HEK293 (cell line): ENCODE results near the gene PRCC.

ENCODE experiments used
- CTCF ChIA-PET: fragments of 350-600 bp; formaldehyde crosslinking; extraction: SDS; loops from one replicate; lab custom pipeline; 2021; ENCODE audit warnings: antibody characterized with exemption; lab: Yijun Ruan, JAX
- POLR2A ChIA-PET: fragments of 300-600 bp; formaldehyde crosslinking; extraction: SDS; loops from one replicate; lab custom pipeline; 2020; ENCODE audit warnings: antibody characterized with exemption, inconsistent platforms; lab: Yijun Ruan, JAX
- H3K27ac ChIP-seq: fragments of 200-500 bp; sonication (Bioruptor generic); 2 replicates; pipeline ENCODE4 v1.5.1; 2014; ENCODE audit warnings: low read depth, low read length, control low read depth, inconsistent platforms; ENCODE audit errors: extremely low read depth
- H3K36me3 ChIP-seq, 2 experiments: fragments of 200-500 bp in 1 of 2; sonication (Bioruptor generic) in 1 of 2; 1 replicate in 1 of 2; 2 replicates in 1 of 2; pipeline ENCODE4 v1.5.1; 2014 to 2017; ENCODE audit warnings: inconsistent platforms in 2 of 2, low read length in 2 of 2; ENCODE audit not compliant: control insufficient read depth in 2 of 2, insufficient read depth in 1 of 2
- H3K4me1 ChIP-seq: fragments of 200-500 bp; sonication (Bioruptor generic); 2 replicates; pipeline ENCODE4 v1.5.1; 2014; ENCODE audit warnings: mild to moderate bottlenecking, low read length, inconsistent platforms; ENCODE audit not compliant: control insufficient read depth, insufficient read depth
- H3K4me3 ChIP-seq: 2 replicates; pipeline ENCODE4 v1.5.1; 2011; ENCODE audit warnings: low read depth, mild to moderate bottlenecking, control low read depth, low read length, moderate library complexity
- H3K9me3 ChIP-seq: fragments of 200-500 bp; sonication (Bioruptor generic); 2 replicates; pipeline ENCODE4 v1.5.1; 2014; ENCODE audit warnings: low read depth, low read length, inconsistent platforms; ENCODE audit not compliant: control insufficient read depth, insufficient read depth
- BCL6B ChIP-seq: fragments of 450-650 bp; formaldehyde crosslinking; IDR thresholded peaks from 2 replicates; pipeline ENCODE4 v1.5.1; 2017; ENCODE audit warnings: missing biosample characterization, missing genetic modification characterization
- EGR2 ChIP-seq: fragments of 450-650 bp; formaldehyde crosslinking; IDR thresholded peaks from 2 replicates; pipeline ENCODE4 v1.5.1; 2016; ENCODE audit warnings: low read depth, missing biosample characterization, missing genetic modification characterization
- GLIS1 ChIP-seq: fragments of 450-650 bp; formaldehyde crosslinking; IDR thresholded peaks from 2 replicates; pipeline ENCODE4 v1.5.1; 2016; ENCODE audit warnings: missing biosample characterization, missing genetic modification characterization
- OSR2 ChIP-seq: fragments of 450-650 bp; formaldehyde crosslinking; IDR thresholded peaks from 2 replicates; pipeline ENCODE4 v1.5.1; 2016; ENCODE audit warnings: missing biosample characterization, missing genetic modification characterization
- PBX3 ChIP-seq: sonication (generic); formaldehyde crosslinking; IDR thresholded peaks from 2 replicates; pipeline ENCODE4 v1.8.1; 2022; ENCODE audit warnings: mild to moderate bottlenecking, moderate library complexity, missing genetic modification reagents
- PRDM2 ChIP-seq: fragments of 450-650 bp; formaldehyde crosslinking; IDR thresholded peaks from 2 replicates; pipeline ENCODE4 v1.5.1; 2016; ENCODE audit warnings: missing biosample characterization, missing genetic modification characterization, borderline replicate concordance
- ZBTB48 ChIP-seq: fragments of 450-650 bp; formaldehyde crosslinking; IDR thresholded peaks from 2 replicates; pipeline ENCODE4 v1.5.1; 2016; ENCODE audit warnings: missing biosample characterization, missing genetic modification characterization
- ZBTB49 ChIP-seq: fragments of 450-650 bp; formaldehyde crosslinking; IDR thresholded peaks from 2 replicates; pipeline ENCODE4 v1.5.1; 2016; ENCODE audit warnings: missing biosample characterization, missing genetic modification characterization, low read depth
- ZBTB8A ChIP-seq: fragments of 450-650 bp; formaldehyde crosslinking; IDR thresholded peaks from 2 replicates; pipeline ENCODE4 v1.5.1; 2016; ENCODE audit warnings: missing biosample characterization, missing genetic modification characterization
- ZFHX2 ChIP-seq: fragments of 450-650 bp; formaldehyde crosslinking; conservative IDR thresholded peaks from 2 replicates; pipeline ENCODE4 v1.5.1; 2016; ENCODE audit warnings: missing biosample characterization, missing genetic modification characterization
- ZNF184 ChIP-seq: fragments of 450-650 bp; IDR thresholded peaks from 2 replicates; pipeline ENCODE4 v1.5.1; 2018; ENCODE audit warnings: missing biosample characterization, mild to moderate bottlenecking, missing genetic modification characterization
- ZNF202 ChIP-seq: fragments of 450-650 bp; formaldehyde crosslinking; IDR thresholded peaks from 2 replicates; pipeline ENCODE4 v1.5.1; 2016; ENCODE audit warnings: missing biosample characterization, missing genetic modification characterization, borderline replicate concordance
- ZNF221 ChIP-seq: fragments of 450-650 bp; formaldehyde crosslinking; IDR thresholded peaks from 2 replicates; pipeline ENCODE4 v1.5.1; 2017; ENCODE audit warnings: missing biosample characterization, missing genetic modification characterization, borderline replicate concordance
- ZNF335 ChIP-seq: fragments of 450-650 bp; formaldehyde crosslinking; conservative IDR thresholded peaks from 2 replicates; pipeline ENCODE4 v1.5.1; 2016; ENCODE audit warnings: missing biosample characterization, missing genetic modification characterization
- ZNF416 ChIP-seq: fragments of 450-650 bp; formaldehyde crosslinking; IDR thresholded peaks from 2 replicates; pipeline ENCODE4 v1.5.1; 2016; ENCODE audit warnings: missing biosample characterization, missing genetic modification characterization
- ZNF791 ChIP-seq: fragments of 450-650 bp; formaldehyde crosslinking; IDR thresholded peaks from 2 replicates; pipeline ENCODE4 v1.5.1; 2016; ENCODE audit warnings: missing biosample characterization, missing genetic modification characterization

The PRCC gene

GRCh38 chr1:156741481-156741983 is 25.8 kb upstream of the PRCC start (continued):
- no peak for TF ChIP-seq PRDM2 (tag by site-specific recombination)
- peak; percentile 60; the same call in 1 of the 2 replicates for TF ChIP-seq OSR2 (tag by site-specific recombination)
- TF ChIP-seq ZNF221 (tag by site-specific recombination), result no peak
- TF ChIP-seq PBX3 (CRISPR knock-in tag), result no peak
- peak; percentile 76 for TF ChIP-seq EGR2

- no peak for TF ChIP-seq ZNF416
- no peak for TF ChIP-seq ZNF202
- no peak for TF ChIP-seq BCL6B (tag by site-specific recombination)
- TF ChIP-seq EGR2, result 0 out of 2 replicates have a peak, but pooled peaks have one; percentile 5
- TF ChIP-seq GLIS1, result no peak
- no peak for TF ChIP-seq ZNF335
- TF ChIP-seq ZNF184, result no peak
- no peak for TF ChIP-seq ZBTB49 (tag by site-specific recombination)
- TF ChIP-seq ZFHX2 (tag by site-specific recombination), result 0 out of 2 replicates have a peak, but pooled peaks have one; percentile 2
- TF ChIP-seq ZBTB48 (tag by site-specific recombination), result no peak; the same call in 1 of the 2 replicates
- no peak for TF ChIP-seq ZNF791 (tag by site-specific recombination)
- no peak for TF ChIP-seq ZBTB8A
- H3K4me1 ChIP-seq, result no peaks in the 10 kb centered on the region; the same call in 1 of the 2 replicates
- ChIA-PET CTCF (interaction anchor here (1.2 to 2.4 kb wide), 2 partner anchors 14 to 53 kb away, joined by 3 to 9 read pairs; partner anchors contain the start of genes ISG20L2 and METTL25B), POLR2A (interaction anchor here (1.2 to 2.8 kb wide), 4 partner anchors 10 to 25 kb away, joined by 4 to 110 read pairs (median 47); partner anchors contain the start of genes HDGF, ISG20L2, METTL25B and PRCC)
- H3K27ac ChIP-seq, result no peak overlapping the region; the same call in 1 of the 2 replicates
- H3K9me3 ChIP-seq, result no peaks in the 10 kb centered on the region
- H3K4me3 ChIP-seq, result no peak overlapping the region
- peaks cover 0 to 64% of the 10 kb centered on the region in 2 experiments; a peak in 1 of 3 replicates for H3K36me3 ChIP-seq
Observed at GRCh38 chr1:156742017-156742416, 25.3 kb upstream of the PRCC start.
